HG02852 (cell line): Measurements from ENCODE around the gene PRIMA1.

Source experiments
- ATAC-seq: cut with Tn5 transposase; IDR thresholded peaks from one replicate; pipeline ENCODE4 v1.9.1; 2021; ENCODE audit warnings: mild to moderate bottlenecking, moderate library complexity; ENCODE audit not compliant: unreplicated experiment

Gene PRIMA1

GRCh38 chr14:93685121-93685895 lies 103.0 kb downstream of the PRIMA1 start:
- no peak for ATAC-seq

- ATAC-seq = no peak
Observed at GRCh38 chr14:93683226-93683625, 105.1 kb downstream of the PRIMA1 start.

DNA sequence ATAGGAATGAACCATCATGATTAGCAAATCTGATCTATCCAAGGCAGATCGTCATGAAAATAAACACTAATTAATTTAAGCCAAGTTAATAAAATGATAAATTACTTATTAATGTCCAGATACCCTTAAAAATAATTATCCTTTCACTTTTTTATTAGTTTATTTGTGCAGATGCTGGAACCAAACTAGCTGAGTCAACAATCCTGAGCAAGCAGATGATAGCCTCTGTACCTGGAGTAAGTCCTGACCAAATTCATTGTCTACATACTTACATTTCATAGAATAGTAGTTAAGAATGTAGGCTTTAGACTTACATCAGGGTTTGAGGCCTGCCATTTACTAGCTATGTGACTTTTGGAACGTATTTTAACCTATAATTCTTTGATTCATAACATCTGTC lies 105.8 kb downstream of the PRIMA1 start:
- ATAC-seq = no peak

DNA sequence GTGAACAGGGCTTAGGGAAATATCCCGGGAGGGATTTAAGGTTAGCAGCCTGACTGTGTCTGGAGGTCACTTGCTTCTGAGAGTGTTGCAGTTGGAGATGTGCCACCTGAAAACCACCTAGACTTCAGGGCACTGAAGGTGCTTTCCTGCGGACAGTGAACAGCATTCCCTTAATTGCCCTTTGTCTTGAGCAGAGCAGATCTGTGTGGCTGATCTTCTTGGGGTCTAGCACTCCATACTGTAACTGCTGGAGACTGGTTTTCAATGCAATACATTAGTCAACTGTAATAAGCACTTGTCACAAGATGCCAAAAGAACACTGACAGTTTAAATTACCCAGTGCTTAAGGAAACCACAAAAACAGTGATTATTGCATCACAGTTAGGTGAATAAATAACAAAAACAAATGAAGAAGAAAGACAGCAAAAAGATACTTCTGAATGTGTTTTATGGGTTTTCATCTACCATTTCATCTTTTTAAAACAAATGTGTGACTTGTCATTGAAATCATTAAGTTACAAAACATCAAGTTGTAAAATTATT lies 111.8 kb downstream of the PRIMA1 start:
- ATAC-seq = no peak

GRCh38 chr14:93675651-93676050 lies 112.6 kb downstream of the PRIMA1 start:
- no peak for ATAC-seq

GRCh38 chr14:93674343-93674742 lies 113.9 kb downstream of the PRIMA1 start:
- no peak for ATAC-seq

DNA sequence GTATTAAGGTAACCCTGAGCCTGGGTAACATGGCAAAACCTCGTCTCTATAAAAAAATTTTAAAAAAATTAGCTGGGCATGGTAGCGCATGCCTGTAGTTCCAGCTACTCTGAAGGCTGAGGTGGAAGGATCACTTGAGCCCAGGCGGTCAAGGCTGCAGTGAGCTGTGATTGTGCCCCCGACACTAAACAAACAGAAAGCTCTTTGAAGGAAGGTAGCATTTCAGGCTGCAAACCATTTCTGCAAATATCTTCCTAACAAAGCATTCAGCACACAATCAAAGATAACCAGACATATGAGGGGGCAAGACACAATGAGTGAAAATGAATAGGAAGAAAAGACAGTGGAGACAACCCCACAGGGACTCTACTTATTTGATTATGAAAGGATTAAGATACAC lies 118.7 kb downstream of the PRIMA1 start:
- no peak for ATAC-seq
